B cell (primary cell): ENCODE measurements around the gene PHOSPHO2. TPM values are rescaled to one million over a fixed set of nuclear protein-coding genes. Genes with fewer than 3 reads are reported as not detected.

Experiments used
- ATAC-seq: fragments of 200-7000 bp; cut with Tn5 transposase; one replicate; pipeline ENCODE4 v1.10.0; 2021; ENCODE audit warnings: low read depth, mild to moderate bottlenecking, moderate number of reproducible peaks, moderate library complexity
- CTCF ChIA-PET: fragments of 350-600 bp; sonication (Branson Sonifier 250); formaldehyde crosslinking; loops from one replicate; lab custom pipeline; 2021; ENCODE audit warnings: antibody characterized with exemption, inconsistent platforms; lab: Charles Lee
- POLR2A ChIA-PET: fragments of 350-600 bp; sonication (Branson Sonifier 250); formaldehyde crosslinking; loops from one replicate; lab custom pipeline; 2021; ENCODE audit warnings: antibody characterized with exemption; lab: Charles Lee
- DNase-seq: peaks from one replicate; pipeline ENCODE4 v3.0.0; 2013
- H2AFZ ChIP-seq: 2 replicates; pipeline ENCODE4 v1.6.1; 2012; ENCODE audit warnings: mild to moderate bottlenecking, low read depth, low read length; ENCODE audit not compliant: insufficient read depth, poor library complexity, severe bottlenecking
- H3K27ac ChIP-seq, 2 donors: 1 replicate in 1 of 2; 2 replicates in 1 of 2; pipeline ENCODE4 v1.5.1; 2012 to 2013; ENCODE audit warnings: low read length in 2 of 2, mild to moderate bottlenecking in 2 of 2, moderate library complexity in 1 of 2
- H3K27me3 ChIP-seq, 4 experiments: fragments of 200-600 bp in 1 of 4; sonication (generic) in 1 of 4; replicated peaks in 1 of 4; 1 replicate in 2 of 4; 2 replicates in 2 of 4; pipeline versions ENCODE4 v1.6.1 to v1.7.0; 2013 to 2016; ENCODE audit warnings: low read length in 3 of 4, mild to moderate bottlenecking in 2 of 4, mixed read lengths in 1 of 4, moderate library complexity in 1 of 4; ENCODE audit not compliant: insufficient read depth in 4 of 4, control insufficient read depth in 3 of 4; ENCODE audit errors: control extremely low read depth in 1 of 4
- H3K36me3 ChIP-seq, 2 experiments: replicated peaks in 1 of 2; 1 replicate in 1 of 2; 2 replicates in 1 of 2; pipeline versions ENCODE4 v1.6.1 to v1.7.1; 2013; ENCODE audit warnings: low read length in 1 of 2; ENCODE audit not compliant: insufficient read depth in 2 of 2, control insufficient read depth in 1 of 2; ENCODE audit errors: control extremely low read depth in 1 of 2, extremely low read depth in 1 of 2
- H3K4me1 ChIP-seq, 2 donors: fragments of 200-600 bp in 1 of 2; sonication (generic) in 1 of 2; 1 replicate in 1 of 2; 2 replicates in 1 of 2; pipeline versions ENCODE4 v1.5.1 to v1.6.1; 2013 to 2017; ENCODE audit warnings: low read length in 2 of 2; ENCODE audit not compliant: control insufficient read depth in 2 of 2, insufficient read depth in 2 of 2
- H3K4me2 ChIP-seq: replicated peaks from 2 replicates; pipeline ENCODE3; 2012; ENCODE audit warnings: mild to moderate bottlenecking, low read depth, low read length; ENCODE audit not compliant: poor library complexity, severe bottlenecking
- H3K4me3 ChIP-seq, 5 experiments: fragments of 200-600 bp in 1 of 5; sonication (generic) in 1 of 5; 1 replicate in 3 of 5; 2 replicates in 2 of 5; pipeline versions ENCODE4 v1.5.1 to v1.7.0; 2011 to 2016; ENCODE audit warnings: low read length in 4 of 5, mild to moderate bottlenecking in 4 of 5, low read depth in 2 of 5, control low read depth in 1 of 5, moderate library complexity in 1 of 5; ENCODE audit not compliant: insufficient read depth in 1 of 5; ENCODE audit errors: control extremely low read depth in 1 of 5, extremely low read depth in 1 of 5
- H3K79me2 ChIP-seq: fragments of 200-600 bp; sonication (generic); one replicate; pipeline ENCODE4 v1.6.0; 2016; ENCODE audit warnings: low read length; ENCODE audit not compliant: control insufficient read depth, insufficient read depth
- H3K9ac ChIP-seq: fragments of 200-600 bp; sonication (generic); 2 replicates; pipeline ENCODE4 v1.6.1; 2017; ENCODE audit warnings: mild to moderate bottlenecking, low read length, moderate library complexity
- H3K9me3 ChIP-seq, 3 donors: one replicate each; pipeline versions ENCODE4 v1.6.1 to v1.7.1; 2013; ENCODE audit warnings: low read length in 2 of 3; ENCODE audit not compliant: control insufficient read depth in 2 of 3, insufficient read depth in 1 of 3; ENCODE audit errors: control extremely low read depth in 1 of 3
- H4K20me1 ChIP-seq: 2 replicates; pipeline ENCODE4 v1.6.0; 2012; ENCODE audit warnings: mild to moderate bottlenecking, low read length; ENCODE audit not compliant: insufficient read depth, control insufficient read depth, poor library complexity, severe bottlenecking
- H3K27ac Mint-ChIP-seq: one replicate; pipeline ENCODE4 v1.8.0; 2021; ENCODE audit warnings: mixed read lengths
- H3K27me3 Mint-ChIP-seq: one replicate; pipeline ENCODE4 v1.8.0; 2021; ENCODE audit warnings: mixed read lengths
- H3K4me1 Mint-ChIP-seq: one replicate; pipeline ENCODE4 v1.8.0; 2021; ENCODE audit warnings: mixed read lengths
- H3K4me3 Mint-ChIP-seq: one replicate; pipeline ENCODE4 v1.8.0; 2021; ENCODE audit warnings: mixed read lengths
- H3K9me3 Mint-ChIP-seq: one replicate; pipeline ENCODE4 v1.8.0; 2022; ENCODE audit warnings: mixed read lengths; ENCODE audit not compliant: insufficient read depth
- EZH2 ChIP-seq: IDR thresholded peaks from 2 replicates; pipeline ENCODE4 v1.6.1; 2012; ENCODE audit warnings: borderline replicate concordance, low read depth, mild to moderate bottlenecking, moderate library complexity, low read length; ENCODE audit not compliant: insufficient read depth, poor library complexity, severe bottlenecking
- WGBS: methylation state at CpG from one replicate; pipeline ENCODE4 v1.1.5; 2013; ENCODE audit warnings: missing lambda C conversion rate; ENCODE audit not compliant: insufficient coverage; 5-methylcytosine and 5-hydroxymethylcytosine counted together
- intact Hi-C: fragments of 100-400 bp; cut with micrococcal nuclease; formaldehyde crosslinking; loops from one replicate; pipeline ENCODE4 v1.10.0; 2022
- polyA plus RNA-seq: library from polyadenylated mRNA; depleted of rRNA; stranded (reverse); fragments of >200 nt; gene quantifications from 2 replicates; pipeline ENCODE4 v1.2.3, GENCODE V29; 2012
- total RNA-seq, 2 donors: library from RNA; stranded (reverse); fragments of 120-200 nt in 1 of 2; gene quantifications; 1 replicate in 1 of 2; 2 replicates in 1 of 2; pipeline versions ENCODE4 v1.2.3 to v1.2.4, GENCODE V29; 2013 to 2022
- TF ChIP-seq, protein P1 (sequence below): fragments of 200-600 bp; IDR thresholded peaks from one replicate; pipeline ENCODE4 v1.8.0; 2022; ENCODE audit warnings: antibody characterized with exemption, mild to moderate bottlenecking

PHOSPHO2 gene
- total and polyA plus RNA-seq, 2 donors (not counting 1 experiment from before 2014, with no cell fraction given): 1.5 to 8.4 TPM

GRCh38 chr2:169702996-169703395, 8.7 kb downstream of the PHOSPHO2 start:
- Mint-ChIP-seq H3K27ac (no peak overlapping the region), H3K27me3 (no peaks in the 10 kb centered on the region), H3K4me3 (no peak overlapping the region), H3K9me3 (no peaks in the 10 kb centered on the region), H3K4me1 (no peaks in the 10 kb centered on the region)
- Histone ChIP-seq H3K4me3 (no peak overlapping the region), H3K27ac (no peak overlapping the region), H3K36me3 (no peaks in the 10 kb centered on the region), H3K9me3 (peaks cover 0 to 3% (median 0%) of the 10 kb centered on the region in 3 donors), H3K4me2 (no peak overlapping the region), H3K9ac (no peak overlapping the region), H2AFZ (no peak overlapping the region), H3K4me1 (no peaks in the 10 kb centered on the region), H3K27me3 (no peaks in the 10 kb centered on the region), H3K79me2 (no peaks in the 10 kb centered on the region), H4K20me1 (no peaks in the 10 kb centered on the region)
- POLR2A ChIA-PET: no interaction called here
- DNase-seq (no peak), ATAC-seq (no peak)
- intact Hi-C loops: no loop called here
- TF ChIP-seq, protein P1, sequence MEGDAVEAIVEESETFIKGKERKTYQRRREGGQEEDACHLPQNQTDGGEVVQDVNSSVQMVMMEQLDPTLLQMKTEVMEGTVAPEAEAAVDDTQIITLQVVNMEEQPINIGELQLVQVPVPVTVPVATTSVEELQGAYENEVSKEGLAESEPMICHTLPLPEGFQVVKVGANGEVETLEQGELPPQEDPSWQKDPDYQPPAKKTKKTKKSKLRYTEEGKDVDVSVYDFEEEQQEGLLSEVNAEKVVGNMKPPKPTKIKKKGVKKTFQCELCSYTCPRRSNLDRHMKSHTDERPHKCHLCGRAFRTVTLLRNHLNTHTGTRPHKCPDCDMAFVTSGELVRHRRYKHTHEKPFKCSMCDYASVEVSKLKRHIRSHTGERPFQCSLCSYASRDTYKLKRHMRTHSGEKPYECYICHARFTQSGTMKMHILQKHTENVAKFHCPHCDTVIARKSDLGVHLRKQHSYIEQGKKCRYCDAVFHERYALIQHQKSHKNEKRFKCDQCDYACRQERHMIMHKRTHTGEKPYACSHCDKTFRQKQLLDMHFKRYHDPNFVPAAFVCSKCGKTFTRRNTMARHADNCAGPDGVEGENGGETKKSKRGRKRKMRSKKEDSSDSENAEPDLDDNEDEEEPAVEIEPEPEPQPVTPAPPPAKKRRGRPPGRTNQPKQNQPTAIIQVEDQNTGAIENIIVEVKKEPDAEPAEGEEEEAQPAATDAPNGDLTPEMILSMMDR: no peak
- no peak for TF ChIP-seq EZH2
- CTCF ChIA-PET: no interaction called here
- 100% methylated on average over 1 of the region's 3 CpGs for WGBS

DNA sequence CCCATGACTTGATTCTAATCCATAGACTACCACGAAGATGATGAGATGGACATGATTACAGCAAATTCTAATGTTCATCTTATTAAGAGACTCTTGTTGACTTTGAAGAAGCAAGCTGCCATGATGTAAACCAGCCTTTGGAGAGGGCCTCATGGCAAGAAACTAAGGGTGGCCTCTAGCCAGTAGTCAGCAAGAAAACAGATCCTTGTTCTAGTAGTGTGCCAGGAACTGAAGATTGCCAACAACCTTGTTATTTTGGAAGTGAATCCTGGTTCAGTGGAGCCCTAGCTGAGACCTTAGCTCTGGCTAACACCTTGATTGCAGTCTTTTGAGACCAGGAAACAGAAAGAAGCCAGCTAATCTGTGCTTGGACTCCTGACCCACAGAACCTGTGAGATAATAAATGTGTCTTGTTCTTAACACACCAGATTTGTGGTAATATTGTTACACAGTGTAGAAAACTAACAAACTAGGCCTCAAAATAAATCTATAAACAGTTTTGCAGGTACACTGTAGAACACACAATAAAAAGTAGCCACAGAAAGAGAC, 10.0 kb downstream of the PHOSPHO2 start:
- TF ChIP-seq, protein P1: no peak
- no peak for TF ChIP-seq EZH2
- no peak for DNase-seq

More for the DNA sequence above, 10.0 kb downstream of the PHOSPHO2 start:
- ATAC-seq: no peak
- intact Hi-C loops: no loop called here
- Histone ChIP-seq H3K27me3 (no peaks in the 10 kb centered on the region), H4K20me1 (no peaks in the 10 kb centered on the region), H3K4me3 (no peak overlapping the region), H3K9ac (no peak overlapping the region), H3K4me1 (no peaks in the 10 kb centered on the region), H3K79me2 (no peaks in the 10 kb centered on the region), H3K36me3 (no peaks in the 10 kb centered on the region), H2AFZ (no peak overlapping the region), H3K9me3 (peaks cover 0 to 3% (median 0%) of the 10 kb centered on the region in 3 donors), H3K27ac (no peak overlapping the region), H3K4me2 (no peak overlapping the region)
- ChIA-PET POLR2A (interaction anchor here (0.8 kb wide), 1 partner anchor 1729 kb away, joined by 4 read pairs; the partner anchor contains the start of gene METTL8), CTCF (interaction anchor here (0.6 to 0.7 kb wide), 2 partner anchors 51 to 175 kb away, joined by 3 read pairs; no protein-coding TSS in a partner anchor)
- Mint-ChIP-seq H3K27me3 (no peaks in the 10 kb centered on the region), H3K4me3 (no peak overlapping the region), H3K27ac (no peak overlapping the region), H3K4me1 (no peaks in the 10 kb centered on the region), H3K9me3 (no peaks in the 10 kb centered on the region)
- WGBS: no CpG with 5 or more reads among the region's 1 CpG
